Measurements from ENCODE around the gene LHFPL2.

DNA sequence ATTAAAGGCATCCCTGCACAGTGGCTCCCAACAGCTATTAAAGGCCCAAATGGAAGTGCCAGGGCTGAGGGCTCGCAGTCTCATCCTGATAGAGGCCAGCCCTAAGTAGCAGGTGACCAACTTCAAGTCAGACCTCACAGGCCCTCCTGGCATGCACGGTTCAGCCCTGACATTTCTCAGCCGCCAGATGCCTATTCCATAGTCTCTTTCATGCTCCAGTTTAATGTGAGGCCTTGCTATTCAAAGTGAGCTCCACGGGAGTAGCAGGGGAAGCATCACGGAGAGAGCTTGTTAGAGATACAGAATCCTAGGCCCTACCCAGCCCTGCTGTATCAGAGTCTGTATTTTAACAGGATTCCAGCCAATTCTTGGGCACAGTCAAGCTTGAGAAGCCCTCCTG, 11.1 kb downstream of the LHFPL2 start:
- TF ChIP-seq POLR2A (IDR thresholded peaks at IDR 0.05) (no peak), CTCF (IDR thresholded peaks at IDR 0.05) (no peak), EP300 (IDR thresholded peaks at IDR 0.05) (no peak), POLR2AphosphoS5 (IDR thresholded peaks at IDR 0.05) (no peak)

Measured in suprapubic skin (tissue), 4 donors.